ENCODE results near the gene SURF2. TPM values are rescaled to one million over a fixed set of nuclear protein-coding genes. Genes with fewer than 3 reads are reported as not detected.

Gene SURF2
- total RNA-seq, 2 experiments from 2014 or later = 19.0 to 19.7 TPM

DNA sequence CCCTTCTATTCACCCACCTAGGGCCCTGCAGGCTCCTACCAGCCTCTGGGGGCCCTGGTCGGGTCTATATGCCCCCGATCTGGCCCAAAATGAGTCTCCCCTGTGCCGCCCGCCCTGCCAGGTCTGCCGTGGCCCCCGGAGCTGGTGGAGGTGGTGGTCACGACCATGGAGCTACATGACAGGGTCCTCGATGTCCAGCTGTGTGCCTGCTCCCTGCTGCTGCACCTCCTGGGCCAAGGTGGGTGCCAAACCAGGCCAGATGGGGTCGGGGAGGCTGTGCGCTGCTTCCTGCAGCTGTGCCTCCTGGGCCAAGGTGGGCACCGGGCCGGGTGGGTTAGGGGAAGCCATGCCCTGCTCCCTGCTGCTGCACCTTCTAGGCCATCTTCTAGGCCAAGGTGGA is 43.9 kb downstream of the SURF2 start:
- intact Hi-C loops (cut with micrococcal nuclease; ENCODE audit: unreplicated experiment) = no loop called here
- no peaks in the 10 kb centered on the region for H4K20me1 ChIP-seq (ENCODE audit: insufficient read depth, low read length)
- no peaks in the 10 kb centered on the region for H3K79me2 ChIP-seq (ENCODE audit: insufficient read depth, low read depth, low read length)
- H3K27ac ChIP-seq (ENCODE audit: low read depth, low read length, poor library complexity, severe bottlenecking) = no peak overlapping the region
- H2AFZ ChIP-seq (ENCODE audit: low read length) = no peak overlapping the region
- no peak overlapping the region for H3K4me2 ChIP-seq (ENCODE audit: low read length)
- ChIA-PET CTCF (ENCODE audit: unreplicated experiment) (no interaction called here), POLR2A (interaction anchor here (0.7 kb wide), 1 partner anchor 93 kb away, joined by 3 read pairs; no protein-coding TSS in a partner anchor)
- H3K9me3 ChIP-seq (ENCODE audit: low read length) = no peaks in the 10 kb centered on the region
- no TSS peak for BruUV-seq (replicated peaks)
- H3K36me3 ChIP-seq (ENCODE audit: insufficient read depth, low read length) = peaks cover 26% of the 10 kb centered on the region
- no peaks in the 10 kb centered on the region for H3K9me2 ChIP-seq (ENCODE audit: insufficient read depth, low read length)
- H3K4me3 ChIP-seq (ENCODE audit: low read depth, low read length, poor library complexity, severe bottlenecking) = no peak overlapping the region
- DNase-seq (ENCODE audit: low spot score) = no peak
- no peaks in the 10 kb centered on the region for H3K4me1 ChIP-seq (ENCODE audit: insufficient read depth, low read length, poor library complexity, severe bottlenecking)
- TF ChIP-seq CTCF (conservative IDR thresholded peaks at IDR 0.05; ENCODE audit: low read length) (no peak), EZH2phosphoT487 (IDR thresholded peaks at IDR 0.05; ENCODE audit: borderline replicate concordance, low read depth, low read length) (no peak)

GRCh38 chr9:133401588-133401987 is 45.2 kb downstream of the SURF2 start:
- no peak overlapping the region for H3K4me3 ChIP-seq (ENCODE audit: low read depth, low read length, poor library complexity, severe bottlenecking)
- ChIA-PET CTCF (ENCODE audit: unreplicated experiment) (no interaction called here), POLR2A (no interaction called here)
- H2AFZ ChIP-seq (ENCODE audit: low read length) = no peak overlapping the region
- H3K9me3 ChIP-seq (ENCODE audit: low read length) = no peaks in the 10 kb centered on the region
- peaks cover 10% of the 10 kb centered on the region for H3K4me1 ChIP-seq (ENCODE audit: insufficient read depth, low read length, poor library complexity, severe bottlenecking)
- no peaks in the 10 kb centered on the region for H4K20me1 ChIP-seq (ENCODE audit: insufficient read depth, low read length)
- H3K36me3 ChIP-seq (ENCODE audit: insufficient read depth, low read length) = peaks cover 39% of the 10 kb centered on the region
- no peaks in the 10 kb centered on the region for H3K9me2 ChIP-seq (ENCODE audit: insufficient read depth, low read length)
- DNase-seq (ENCODE audit: low spot score) = no peak
- TF ChIP-seq EZH2phosphoT487 (IDR thresholded peaks at IDR 0.05; ENCODE audit: borderline replicate concordance, low read depth, low read length) = no peak
- no peak for TF ChIP-seq CTCF (conservative IDR thresholded peaks at IDR 0.05; ENCODE audit: low read length)
- intact Hi-C loops (cut with micrococcal nuclease; ENCODE audit: unreplicated experiment) = no loop called here
- no peak overlapping the region for H3K4me2 ChIP-seq (ENCODE audit: low read length)
- BruUV-seq (replicated peaks) = no TSS peak
- no peaks in the 10 kb centered on the region for H3K79me2 ChIP-seq (ENCODE audit: insufficient read depth, low read depth, low read length)
- H3K27ac ChIP-seq (ENCODE audit: low read depth, low read length, poor library complexity, severe bottlenecking) = no peak overlapping the region

GRCh38 chr9:133402689-133403088 is 46.3 kb downstream of the SURF2 start:
- no peak overlapping the region for H2AFZ ChIP-seq (ENCODE audit: low read length)
- H3K9me2 ChIP-seq (ENCODE audit: insufficient read depth, low read length) = no peaks in the 10 kb centered on the region
- no peak overlapping the region for H3K4me2 ChIP-seq (ENCODE audit: low read length)
- H4K20me1 ChIP-seq (ENCODE audit: insufficient read depth, low read length) = no peaks in the 10 kb centered on the region
- H3K27ac ChIP-seq (ENCODE audit: low read depth, low read length, poor library complexity, severe bottlenecking) = no peak overlapping the region
- CTCF ChIA-PET (ENCODE audit: unreplicated experiment) = no interaction called here
- H3K4me1 ChIP-seq (ENCODE audit: insufficient read depth, low read length, poor library complexity, severe bottlenecking) = peaks cover 17% of the 10 kb centered on the region
- BruUV-seq (replicated peaks) = no TSS peak
- no peak for DNase-seq (ENCODE audit: low spot score)
- peaks cover 50% of the 10 kb centered on the region for H3K36me3 ChIP-seq (ENCODE audit: insufficient read depth, low read length)
- H3K79me2 ChIP-seq (ENCODE audit: insufficient read depth, low read depth, low read length) = no peaks in the 10 kb centered on the region
- POLR2A ChIA-PET = no interaction called here
- TF ChIP-seq EZH2phosphoT487 (IDR thresholded peaks at IDR 0.05; ENCODE audit: borderline replicate concordance, low read depth, low read length) (no peak), CTCF (conservative IDR thresholded peaks at IDR 0.05; ENCODE audit: low read length) (no peak)
- intact Hi-C loops (cut with micrococcal nuclease; ENCODE audit: unreplicated experiment) = no loop called here
- H3K9me3 ChIP-seq (ENCODE audit: low read length) = no peaks in the 10 kb centered on the region
- H3K4me3 ChIP-seq (ENCODE audit: low read depth, low read length, poor library complexity, severe bottlenecking) = no peak overlapping the region
